Measurements from ENCODE around the gene STK17B. TPM values are rescaled to one million over a fixed set of nuclear protein-coding genes. Genes with fewer than 3 reads are reported as not detected.

STK17B gene
- polyA plus RNA-seq, 2 of the 4 experiments (the other 2 are of a cell fraction), result 4.0 to 9.2 TPM

GRCh38 chr2:196097864-196098660 lies 73.3 kb downstream of the STK17B start:
- CTCF ChIA-PET, result interaction anchor here (0.9 to 1.7 kb wide), 2 partner anchors 20 to 21 kb away, joined by 3 to 4 read pairs; no protein-coding TSS in a partner anchor
- FAIRE-seq, result no peak
- H3K4me3 ChIP-seq, result no peak overlapping the region
- no peaks in the 10 kb centered on the region for H3K9me3 ChIP-seq
- TF ChIP-seq RAD21 (conservative IDR thresholded peaks at IDR 0.05 in 1 of 2, IDR thresholded peaks at IDR 0.05 in 1 of 2) (no peak), MAFK (IDR thresholded peaks at IDR 0.05; ENCODE audit: partially characterized antibody) (peak; percentile 50), MAX (IDR thresholded peaks at IDR 0.05) (no peak)
- 58% methylated on average over 6 of the region's 6 CpGs for WGBS (ENCODE audit: missing lambda C conversion rate)
- POLR2A ChIA-PET, result interaction anchor here (1.1 kb wide), 1 partner anchor 29 kb away, joined by 3 read pairs; the partner anchor contains the start of gene DNAH7
- H3K4me1 ChIP-seq, result no peaks in the 10 kb centered on the region
- no peak for ATAC-seq
- DNase-seq (ENCODE audit: low read depth in 1 of 2, low spot score in 1 of 2), result no peak
- no peak overlapping the region for H3K4me2 ChIP-seq
- H3K27ac ChIP-seq, result no peak overlapping the region

- H3K4me1 ChIP-seq, result no peaks in the 10 kb centered on the region
- no peak for TF ChIP-seq ZSCAN20 (CRISPR knock-in tag; IDR thresholded peaks at IDR 0.05)
- TF ChIP-seq HDAC2 (IDR thresholded peaks at IDR 0.05), result no peak
- no peak for TF ChIP-seq KDM5A (IDR thresholded peaks at IDR 0.05)
- no peak for TF ChIP-seq TP53 (CRISPR knock-in tag; IDR thresholded peaks at IDR 0.05)
- no peak for TF ChIP-seq BHLHE40 (IDR thresholded peaks at IDR 0.05; ENCODE audit: low read depth, low read length)
- TF ChIP-seq USF2 (IDR thresholded peaks at IDR 0.05), result no peak
- TF ChIP-seq HOXB13 (CRISPR knock-in tag; IDR thresholded peaks at IDR 0.05; ENCODE audit: low read depth), result no peak
- no peak for TF ChIP-seq CHD4 (IDR thresholded peaks at IDR 0.05; ENCODE audit: borderline replicate concordance)
- no peak for TF ChIP-seq EHF (CRISPR knock-in tag; IDR thresholded peaks at IDR 0.05)
- no peak for TF ChIP-seq MYC (IDR thresholded peaks at IDR 0.05; ENCODE audit: borderline replicate concordance, low read length)
- TF ChIP-seq ESRRA (IDR thresholded peaks at IDR 0.05; ENCODE audit: borderline replicate concordance, low read length), result no peak
- TF ChIP-seq FOSB (CRISPR knock-in tag; IDR thresholded peaks at IDR 0.05), result no peak
- TF ChIP-seq JUN (IDR thresholded peaks at IDR 0.05), result no peak
- no peak for TF ChIP-seq FOSL2 (IDR thresholded peaks at IDR 0.05)
- no peak for TF ChIP-seq FOSL2 (CRISPR knock-in tag; IDR thresholded peaks at IDR 0.05)
- TF ChIP-seq RNF2 (IDR thresholded peaks at IDR 0.05; ENCODE audit: borderline replicate concordance, low read depth), result no peak
- no peak for TF ChIP-seq HMGXB4 (CRISPR knock-in tag; IDR thresholded peaks at IDR 0.05; ENCODE audit: borderline replicate concordance)
- TF ChIP-seq REST (IDR thresholded peaks at IDR 0.05), result no peak
- TF ChIP-seq JUNB (IDR thresholded peaks at IDR 0.05), result no peak
- TF ChIP-seq ZC3H11A (IDR thresholded peaks at IDR 0.05), result no peak
- no peaks in the 10 kb centered on the region for H3K9me3 ChIP-seq
- POLR2A ChIA-PET, result interaction anchor here (1.1 kb wide), 1 partner anchor 28 kb away, joined by 3 read pairs; the partner anchor contains the start of gene DNAH7
- ATAC-seq (no peak), FAIRE-seq (no peak), DNase-seq (ENCODE audit: low read depth in 1 of 2, low spot score in 1 of 2) (no peak)
- CTCF ChIA-PET, result interaction anchor here (0.7 to 1.7 kb wide), 4 partner anchors 19 to 30 kb away, joined by 3 to 4 read pairs (median 3); no protein-coding TSS in a partner anchor
- WGBS (ENCODE audit: missing lambda C conversion rate), result 64% methylated on average over 5 of the region's 5 CpGs
- no peak overlapping the region for H3K4me2 ChIP-seq
- no peak overlapping the region for H3K27ac ChIP-seq
- H3K4me3 ChIP-seq, result no peak overlapping the region
Observed at GRCh38 chr2:196096982-196097745, 74.2 kb downstream of the STK17B start.

All from A549 (cell line).